GM23248 (cell line): ENCODE results near the gene KCNN3. TPM values are rescaled to one million over a fixed set of nuclear protein-coding genes. Genes with fewer than 3 reads are reported as not detected.

Experiments used
- DNase-seq: peaks from one replicate; pipeline ENCODE4 v3.0.0-alpha.2; 2015
- H2AFZ ChIP-seq: fragments of 200-600 bp; sonication (generic); 2 replicates; pipeline ENCODE4 v1.6.1; 2016; ENCODE audit warnings: antibody characterized with exemption
- H3F3A ChIP-seq: fragments of 200-600 bp; sonication (generic); 2 replicates; pipeline ENCODE4 v1.6.1; 2016; ENCODE audit warnings: mild to moderate bottlenecking, antibody characterized with exemption, mixed run types; ENCODE audit not compliant: insufficient read depth
- H3K27ac ChIP-seq: fragments of 200-600 bp; sonication (generic); 2 replicates; pipeline ENCODE4 v1.5.1; 2016; ENCODE audit warnings: mild to moderate bottlenecking
- H3K27me3 ChIP-seq: fragments of 200-600 bp; sonication (generic); replicated peaks from 2 replicates; pipeline ENCODE4 v1.6.1; 2016; ENCODE audit warnings: mild to moderate bottlenecking; ENCODE audit not compliant: insufficient read depth
- H3K36me3 ChIP-seq: fragments of 200-600 bp; sonication (generic); 2 replicates; pipeline ENCODE4 v1.6.1; 2016; ENCODE audit warnings: low read depth, mild to moderate bottlenecking
- H3K4me1 ChIP-seq: fragments of 200-600 bp; sonication (generic); 2 replicates; pipeline ENCODE4 v1.6.1; 2016; ENCODE audit warnings: mild to moderate bottlenecking; ENCODE audit not compliant: insufficient read depth
- H3K4me2 ChIP-seq: fragments of 200-600 bp; sonication (generic); one replicate; pipeline ENCODE4 v1.6.1; 2016; ENCODE audit warnings: mild to moderate bottlenecking; ENCODE audit not compliant: unreplicated experiment
- H3K4me3 ChIP-seq: fragments of 200-600 bp; sonication (generic); 2 replicates; pipeline ENCODE4 v1.5.1; 2016; ENCODE audit warnings: mild to moderate bottlenecking
- H3K79me2 ChIP-seq: fragments of 200-600 bp; sonication (generic); 2 replicates; pipeline ENCODE4 v1.6.1; 2016; ENCODE audit warnings: mild to moderate bottlenecking; ENCODE audit not compliant: insufficient read depth
- H3K9ac ChIP-seq: fragments of 200-600 bp; sonication (generic); 2 replicates; pipeline ENCODE4 v1.6.1; 2016; ENCODE audit warnings: mild to moderate bottlenecking
- H3K9me2 ChIP-seq: fragments of 200-600 bp; sonication (generic); 2 replicates; pipeline ENCODE4 v1.6.1; 2016; ENCODE audit warnings: mixed run types, mild to moderate bottlenecking, moderate library complexity; ENCODE audit not compliant: insufficient read depth
- H3K9me3 ChIP-seq: fragments of 200-600 bp; sonication (generic); one replicate; pipeline ENCODE4 v1.6.1; 2017; ENCODE audit warnings: low read depth
- H4K20me1 ChIP-seq: fragments of 200-600 bp; sonication (generic); 2 replicates; pipeline ENCODE4 v1.6.0; 2016; ENCODE audit not compliant: insufficient read depth
- EZH2 ChIP-seq: fragments of 200-600 bp; sonication (generic); IDR thresholded peaks from 2 replicates; pipeline ENCODE4 v1.6.1; 2018; ENCODE audit warnings: antibody characterized with exemption, mild to moderate bottlenecking; ENCODE audit not compliant: insufficient read depth, poor library complexity, severe bottlenecking
- EZH2phosphoT487 ChIP-seq: fragments of 200-600 bp; sonication (generic); IDR thresholded peaks from 2 replicates; pipeline ENCODE4 v1.6.1; 2018; ENCODE audit warnings: antibody characterized with exemption, moderate library complexity, mild to moderate bottlenecking, low read depth; ENCODE audit not compliant: insufficient read depth
- WGBS, 2 experiments: methylation state at CpG; one replicate each; pipeline ENCODE4 v1.1.6; 2015 to 2017; ENCODE audit warnings: low lambda C conversion rate in 2 of 2, low coverage in 1 of 2; ENCODE audit errors: missing lambda C conversion rate in 2 of 2; 5-methylcytosine and 5-hydroxymethylcytosine counted together
- in situ Hi-C: fragments of 300-500 bp; cut with MboI; formaldehyde crosslinking; loops from 2 replicates; pipeline ENCODE4 v1.15.0; 2020
- polyA plus RNA-seq: library from polyadenylated mRNA; unstranded; fragments of >200 nt; fragmentation: Nextera tagmentation; extraction: Ambion mirVana; gene quantifications from 2 replicates; pipeline ENCODE4 v1.2.1, GENCODE V29; 2016
- total RNA-seq: library from RNA; depleted of rRNA; stranded (reverse); fragments of >200 nt; shearing (Covaris generic); gene quantifications from 2 replicates; pipeline ENCODE4 v1.2.3, GENCODE V29; 2014

The KCNN3 gene
- total and polyA plus RNA-seq, 2 experiments from 2014 or later = not detected

- no peak overlapping the region for H2AFZ ChIP-seq
- no peak for TF ChIP-seq EZH2phosphoT487
- H4K20me1 ChIP-seq = no peaks in the 10 kb centered on the region
- DNase-seq = no peak
- H3K27me3 ChIP-seq = peaks cover 18% of the 10 kb centered on the region; the same call in 1 of the 2 replicates
- no peaks in the 10 kb centered on the region for H3K9me2 ChIP-seq
- H3K9ac ChIP-seq = no peak overlapping the region
- H3K27ac ChIP-seq = no peak overlapping the region
- H3K4me1 ChIP-seq = no peaks in the 10 kb centered on the region
- H3K36me3 ChIP-seq = no peaks in the 10 kb centered on the region
- no peak overlapping the region for H3K4me2 ChIP-seq
- in situ Hi-C loops = no loop called here
- no peaks in the 10 kb centered on the region for H3F3A ChIP-seq
- no peak overlapping the region for H3K4me3 ChIP-seq
- H3K79me2 ChIP-seq = no peaks in the 10 kb centered on the region
- 64 to 70% methylated on average over 7 of the region's 7 CpGs for WGBS, 2 experiments
- no peaks in the 10 kb centered on the region for H3K9me3 ChIP-seq
Measured at GRCh38 chr1:154774175-154774855, 95.8 kb downstream of the KCNN3 start.

DNA sequence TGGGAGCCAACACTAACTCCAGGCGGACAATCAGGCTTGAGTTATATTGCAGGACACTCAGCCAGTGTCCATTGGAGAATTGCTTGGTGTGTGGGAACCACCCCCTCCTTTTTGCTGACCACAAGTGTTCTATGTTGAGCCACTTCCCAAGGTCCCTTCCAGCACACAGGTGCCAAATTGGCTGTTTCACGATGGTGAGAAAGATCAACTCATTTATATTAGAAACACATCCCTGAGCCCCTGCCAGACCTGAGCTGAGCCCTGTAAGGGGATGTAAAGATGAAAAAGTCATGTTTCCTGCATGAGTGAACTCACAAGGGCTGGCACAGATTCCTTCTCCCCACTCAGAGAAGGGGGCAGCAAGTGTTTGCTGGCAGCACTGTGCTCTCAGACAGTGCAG is 96.5 kb downstream of the KCNN3 start:
- H3K9ac ChIP-seq = no peak overlapping the region
- no peaks in the 10 kb centered on the region for H3K79me2 ChIP-seq
- no peak for DNase-seq
- H3K27me3 ChIP-seq = peaks cover 22% of the 10 kb centered on the region; the same call in 1 of the 2 replicates
- H4K20me1 ChIP-seq = no peaks in the 10 kb centered on the region
- H3K9me2 ChIP-seq = no peaks in the 10 kb centered on the region
- no peak overlapping the region for H3K4me3 ChIP-seq
- H3K4me2 ChIP-seq = no peak overlapping the region
- H3K36me3 ChIP-seq = no peaks in the 10 kb centered on the region
- no peaks in the 10 kb centered on the region for H3K4me1 ChIP-seq
- no peaks in the 10 kb centered on the region for H3F3A ChIP-seq
- H3K9me3 ChIP-seq = no peaks in the 10 kb centered on the region
- TF ChIP-seq EZH2phosphoT487 (no peak), EZH2 (no peak)
- H2AFZ ChIP-seq = no peak overlapping the region
- no peak overlapping the region for H3K27ac ChIP-seq
- in situ Hi-C loops = no loop called here
- 32 to 41% methylated on average over 2 of the region's 2 CpGs for WGBS, 2 experiments

- Histone ChIP-seq H3K27me3 (peaks cover 22% of the 10 kb centered on the region; the same call in 1 of the 2 replicates), H3K4me1 (no peaks in the 10 kb centered on the region), H4K20me1 (no peaks in the 10 kb centered on the region), H3K4me2 (no peak overlapping the region), H3K79me2 (no peaks in the 10 kb centered on the region), H3K36me3 (no peaks in the 10 kb centered on the region), H3K27ac (no peak overlapping the region), H3K9me3 (no peaks in the 10 kb centered on the region), H3F3A (no peaks in the 10 kb centered on the region), H3K4me3 (no peak overlapping the region), H3K9ac (no peak overlapping the region), H2AFZ (no peak overlapping the region), H3K9me2 (no peaks in the 10 kb centered on the region)
- TF ChIP-seq EZH2phosphoT487 (no peak), EZH2 (no peak)
- in situ Hi-C loops = no loop called here
- 49% methylated on average over 17 of the region's 17 CpGs for WGBS, 2 experiments
- DNase-seq = no peak
Measured at GRCh38 chr1:154772606-154773506, 97.2 kb downstream of the KCNN3 start.

DNA sequence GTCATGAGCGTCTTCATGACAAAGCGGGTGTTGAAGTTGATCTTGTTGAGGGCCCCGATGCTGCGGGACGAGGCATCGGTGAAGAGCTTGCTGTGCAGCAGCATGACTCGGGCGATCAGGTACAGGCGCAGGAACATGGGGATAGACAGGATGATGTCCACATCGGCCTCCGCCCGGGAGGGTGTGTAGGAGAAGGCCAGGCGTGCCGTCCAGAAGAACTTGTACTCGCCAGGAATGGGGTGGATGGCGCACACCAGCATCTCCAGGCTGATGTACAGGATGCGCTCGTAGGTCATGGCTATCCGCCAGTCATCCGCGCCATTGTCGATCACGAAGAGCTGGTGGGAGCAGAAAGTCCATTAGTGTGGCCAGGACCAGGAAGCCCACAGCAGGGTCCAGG is 98.0 kb downstream of the KCNN3 start:
- no peak overlapping the region for H3K4me2 ChIP-seq
- no peaks in the 10 kb centered on the region for H3K9me3 ChIP-seq
- no peaks in the 10 kb centered on the region for H3K79me2 ChIP-seq
- TF ChIP-seq EZH2phosphoT487 (no peak), EZH2 (no peak)
- no peaks in the 10 kb centered on the region for H4K20me1 ChIP-seq
- in situ Hi-C loops = no loop called here
- 89 to 95% methylated on average over 17 to 23 of the region's 23 CpGs for WGBS, 2 experiments
- peaks cover 5% of the 10 kb centered on the region; the same call in 1 of the 2 replicates for H3K4me1 ChIP-seq
- H3K27ac ChIP-seq = no peak overlapping the region
- no peaks in the 10 kb centered on the region for H3K9me2 ChIP-seq
- H2AFZ ChIP-seq = no peak overlapping the region
- DNase-seq = no peak
- no peak overlapping the region for H3K4me3 ChIP-seq
- no peak overlapping the region for H3K9ac ChIP-seq
- no peaks in the 10 kb centered on the region for H3K36me3 ChIP-seq
- H3F3A ChIP-seq = no peaks in the 10 kb centered on the region
- peaks cover 22% of the 10 kb centered on the region; the same call in 1 of the 2 replicates for H3K27me3 ChIP-seq
